ENCODE measurements around the gene PLD3. TPM values are rescaled to one million over a fixed set of nuclear protein-coding genes. Genes with fewer than 3 reads are reported as not detected.

PLD3 gene
- total RNA-seq, 1 donor from 2014 or later = 116 TPM

DNA sequence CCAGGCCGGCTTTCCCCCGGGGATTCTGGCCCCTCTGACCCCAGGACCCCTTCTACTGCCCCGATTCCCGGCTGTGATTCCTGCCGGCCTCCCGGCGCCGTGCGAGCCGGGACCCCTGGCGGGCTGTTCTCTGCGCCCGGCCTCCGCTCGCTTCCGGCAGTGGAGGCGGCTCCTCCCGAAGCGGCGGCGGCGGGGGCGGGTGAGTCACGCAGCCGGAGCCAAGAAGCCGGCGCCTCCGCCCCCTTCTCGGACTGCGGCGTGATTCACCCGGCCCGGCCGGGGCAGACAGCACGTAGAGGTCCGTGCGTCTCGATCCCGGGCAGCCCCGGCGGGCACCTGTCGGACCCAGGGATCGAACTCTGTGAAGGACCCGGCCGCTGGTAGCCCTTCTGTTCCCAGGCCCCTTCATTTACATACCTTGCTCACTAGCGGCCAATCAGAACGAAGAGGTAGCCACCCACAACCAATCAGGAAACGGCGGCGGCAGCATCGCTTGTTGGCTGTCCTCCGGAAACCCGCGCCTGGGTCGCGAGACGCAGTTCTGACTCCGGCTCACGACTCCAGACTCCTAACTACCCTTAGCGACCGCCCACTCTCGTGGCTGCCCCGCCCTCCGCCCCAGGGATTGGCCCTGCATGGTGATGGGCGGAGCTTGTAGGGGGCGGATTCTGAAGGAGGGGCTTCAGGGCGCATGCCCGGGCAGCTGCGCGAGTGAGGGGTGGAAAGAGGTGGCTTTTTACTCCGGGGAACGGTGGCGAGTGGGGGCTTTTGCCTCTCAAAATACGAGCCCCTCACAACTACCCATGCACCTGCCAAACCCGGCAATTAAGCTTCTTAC, 77.2 kb downstream of the PLD3 start, which contains the start of gene SERTAD1:
SERTAD1 (minus strand) TSS at position 543 of the 838 bp plus-strand sequence. CDS start 2,446 bp downstream, outside the sequence.
- H3K9ac ChIP-seq = no peak within 1 kb of the TSS
- DNase-seq (ENCODE audit: low spot score) = peak; percentile 100
- peak within 1 kb of the TSS; percentile 81 for H3K4me3 ChIP-seq
- H3K4me2 ChIP-seq = peak within 1 kb of the TSS; percentile 85
- H3K27me3 ChIP-seq = no peaks in the 10 kb centered on the region
- Mint-ChIP-seq H3K27ac (peak within 1 kb of the TSS; percentile 98), H3K9me3 (no peaks in the 10 kb centered on the region), H3K4me3 (peak within 1 kb of the TSS; percentile 98), H3K27me3 (ENCODE audit: insufficient read depth, low read depth) (peaks cover 14% of the 10 kb centered on the region), H3K36me3 (no peaks in the 10 kb centered on the region), H3K4me1 (peaks cover 27% of the 10 kb centered on the region)
- H3K4me1 ChIP-seq = peaks cover 11% of the 10 kb centered on the region
- peak within 1 kb of the TSS; percentile 89 for H3K27ac ChIP-seq
- H3K9me3 ChIP-seq (ENCODE audit: low read depth) = no peaks in the 10 kb centered on the region
- no peaks in the 10 kb centered on the region for H4K20me1 ChIP-seq (ENCODE audit: low read depth)
- H3K79me2 ChIP-seq (ENCODE audit: low read depth) = peaks cover 7% of the 10 kb centered on the region
- TF ChIP-seq EZH2phosphoT487 (IDR thresholded peaks at IDR 0.05) (no peak), EZH2 (IDR thresholded peaks at IDR 0.05) (no peak)
- TF ChIP-seq, protein P1, sequence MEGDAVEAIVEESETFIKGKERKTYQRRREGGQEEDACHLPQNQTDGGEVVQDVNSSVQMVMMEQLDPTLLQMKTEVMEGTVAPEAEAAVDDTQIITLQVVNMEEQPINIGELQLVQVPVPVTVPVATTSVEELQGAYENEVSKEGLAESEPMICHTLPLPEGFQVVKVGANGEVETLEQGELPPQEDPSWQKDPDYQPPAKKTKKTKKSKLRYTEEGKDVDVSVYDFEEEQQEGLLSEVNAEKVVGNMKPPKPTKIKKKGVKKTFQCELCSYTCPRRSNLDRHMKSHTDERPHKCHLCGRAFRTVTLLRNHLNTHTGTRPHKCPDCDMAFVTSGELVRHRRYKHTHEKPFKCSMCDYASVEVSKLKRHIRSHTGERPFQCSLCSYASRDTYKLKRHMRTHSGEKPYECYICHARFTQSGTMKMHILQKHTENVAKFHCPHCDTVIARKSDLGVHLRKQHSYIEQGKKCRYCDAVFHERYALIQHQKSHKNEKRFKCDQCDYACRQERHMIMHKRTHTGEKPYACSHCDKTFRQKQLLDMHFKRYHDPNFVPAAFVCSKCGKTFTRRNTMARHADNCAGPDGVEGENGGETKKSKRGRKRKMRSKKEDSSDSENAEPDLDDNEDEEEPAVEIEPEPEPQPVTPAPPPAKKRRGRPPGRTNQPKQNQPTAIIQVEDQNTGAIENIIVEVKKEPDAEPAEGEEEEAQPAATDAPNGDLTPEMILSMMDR (IDR thresholded peaks at IDR 0.05) = peak; percentile 95
- H2AFZ ChIP-seq (replicated peaks) = peak within 1 kb of the TSS; percentile 88
- peaks cover 45% of the 10 kb centered on the region for H3F3A ChIP-seq (ENCODE audit: low read depth)
- no peaks in the 10 kb centered on the region for H3K36me3 ChIP-seq

Small RNA genes lying within 50 kb of the gene (microRNA-seq; reads per million reads assigned to microRNA genes)
- 1.1 reads per million for gene MIR6796

Small RNA genes lying within 50 kb of the gene (small RNA-seq; reads per million reads assigned to genes)
- gene MIR6796 = not detected
- gene RF00019 = not detected
- not detected for gene RNU6-945P

Other genes starting within 250 kb of the PLD3 start
- 5.7 and 21.6 TPM in 2 replicates for gene MAP3K10, start 157.3 kb upstream of the PLD3 start, total RNA-seq (ENCODE audit: low replicate concordance)
- not detected in 2 replicates for gene TTC9B, start 130.3 kb upstream of the PLD3 start, total RNA-seq (ENCODE audit: low replicate concordance)
- 1.7 TPM in 1 of 2 replicates, not detected in the other for gene CCNP, start 122.0 kb upstream of the PLD3 start, total RNA-seq (ENCODE audit: low replicate concordance)
- 85.1 and 139 TPM in 2 replicates for gene AKT2, start 63.4 kb upstream of the PLD3 start, total RNA-seq (ENCODE audit: low replicate concordance)
- 10.6 and 13.1 TPM in 2 replicates for gene C19orf47, start 298 bp upstream of the PLD3 start, total RNA-seq (ENCODE audit: low replicate concordance)
- gene HIPK4, start 41.5 kb downstream of the PLD3 start, total RNA-seq (ENCODE audit: low replicate concordance) = 0.34 TPM in 1 of 2 replicates, not detected in the other
- 1.4 and 4.7 TPM in 2 replicates for gene PRX, start 64.7 kb downstream of the PLD3 start, total RNA-seq (ENCODE audit: low replicate concordance)
- 2.4 and 5.5 TPM in 2 replicates for gene SERTAD1, start 77.3 kb downstream of the PLD3 start, total RNA-seq (ENCODE audit: low replicate concordance)
- 15.3 and 27.4 TPM in 2 replicates for gene SERTAD3, start 95.6 kb downstream of the PLD3 start, total RNA-seq (ENCODE audit: low replicate concordance)
- gene BLVRB, start 117.0 kb downstream of the PLD3 start, total RNA-seq (ENCODE audit: low replicate concordance) = 11.3 and 24.4 TPM in 2 replicates
- gene SPTBN4, start 118.3 kb downstream of the PLD3 start, total RNA-seq (ENCODE audit: low replicate concordance) = 2.5 and 8.4 TPM in 2 replicates
- 20.6 and 63.7 TPM in 2 replicates for gene SHKBP1, start 228.2 kb downstream of the PLD3 start, total RNA-seq (ENCODE audit: low replicate concordance)